OCI-LY1 (cell line): ENCODE data around the gene COL23A1.

ENCODE experiments used
- H2AFZ ChIP-seq: fragments of 200-600 bp; sonication (generic), shearing (Covaris generic); 2 replicates; pipeline ENCODE4 v1.6.0; 2014; ENCODE audit warnings: antibody characterized with exemption, mild to moderate bottlenecking, low read length
- H3F3A ChIP-seq: fragments of 200-600 bp; sonication (generic), shearing (Covaris generic); 2 replicates; pipeline ENCODE4 v1.6.0; 2014; ENCODE audit warnings: mild to moderate bottlenecking, antibody characterized with exemption, low read length, moderate library complexity; ENCODE audit not compliant: insufficient read depth
- H3K27ac ChIP-seq: fragments of 200-600 bp; sonication (generic); 2 replicates; pipeline ENCODE4 v1.5.1; 2014; ENCODE audit warnings: low read length, mixed run types, mild to moderate bottlenecking, low read depth; ENCODE audit not compliant: poor library complexity, severe bottlenecking
- H3K27me3 ChIP-seq: fragments of 200-600 bp; sonication (generic); 2 replicates; pipeline ENCODE4 v1.6.0; 2014; ENCODE audit warnings: antibody characterized with exemption, mild to moderate bottlenecking, low read length, moderate library complexity; ENCODE audit not compliant: insufficient read depth
- H3K36me3 ChIP-seq: fragments of 200-600 bp; sonication (generic); 2 replicates; pipeline ENCODE4 v1.6.1; 2014; ENCODE audit warnings: mild to moderate bottlenecking, antibody characterized with exemption, low read length, moderate library complexity, mixed read lengths; ENCODE audit not compliant: insufficient read depth
- H3K4me1 ChIP-seq: fragments of 200-600 bp; sonication (generic); 2 replicates; pipeline ENCODE4 v1.5.1; 2014; ENCODE audit warnings: mild to moderate bottlenecking, low read length, moderate library complexity; ENCODE audit not compliant: insufficient read depth, severe bottlenecking
- H3K4me2 ChIP-seq: fragments of 200-600 bp; sonication (generic), shearing (Covaris generic); 2 replicates; pipeline ENCODE4 v1.6.1; 2014; ENCODE audit warnings: low read length
- H3K4me3 ChIP-seq: fragments of 200-600 bp; sonication (generic); 2 replicates; pipeline ENCODE4 v1.5.1; 2014; ENCODE audit warnings: low read length, low read depth, mild to moderate bottlenecking, mixed read lengths; ENCODE audit not compliant: poor library complexity, severe bottlenecking
- H3K79me2 ChIP-seq: fragments of 200-600 bp; shearing (Covaris generic); 2 replicates; pipeline ENCODE4 v1.6.1; 2016; ENCODE audit warnings: mixed run types, low read length, mixed read lengths; ENCODE audit not compliant: insufficient read depth
- H3K9ac ChIP-seq: fragments of 200-600 bp; sonication (generic), shearing (Covaris generic); 2 replicates; pipeline ENCODE4 v1.6.1; 2014; ENCODE audit warnings: mild to moderate bottlenecking, low read length, mixed read lengths
- H3K9me2 ChIP-seq: fragments of 200-600 bp; sonication (generic), shearing (Covaris generic); 2 replicates; pipeline ENCODE4 v1.6.1; 2014; ENCODE audit warnings: low read depth, mild to moderate bottlenecking, low read length, mixed read lengths
- H3K9me3 ChIP-seq: fragments of 200-600 bp; shearing (Covaris generic); 2 replicates; pipeline ENCODE4 v1.6.1; 2014; ENCODE audit warnings: low read length, mixed read lengths
- H4K20me1 ChIP-seq: fragments of 200-600 bp; sonication (generic), shearing (Covaris generic); 2 replicates; pipeline ENCODE4 v1.6.0; 2016; ENCODE audit warnings: mild to moderate bottlenecking, low read length; ENCODE audit not compliant: insufficient read depth
- EZH2 ChIP-seq: fragments of 200-600 bp; sonication (generic), shearing (Covaris generic); IDR thresholded peaks from 2 replicates; pipeline ENCODE4 v1.8.0; 2017; ENCODE audit warnings: borderline replicate concordance, mixed run types, mild to moderate bottlenecking, antibody characterized with exemption, low read length, moderate library complexity, mixed read lengths
- TF ChIP-seq, protein P1 (sequence below): fragments of 200-600 bp; sonication (generic), shearing (Covaris generic); IDR thresholded peaks from 2 replicates; pipeline ENCODE4 v1.5.1; 2017; ENCODE audit warnings: mild to moderate bottlenecking, antibody characterized with exemption, low read length, moderate library complexity, mixed read lengths

COL23A1 gene

DNA sequence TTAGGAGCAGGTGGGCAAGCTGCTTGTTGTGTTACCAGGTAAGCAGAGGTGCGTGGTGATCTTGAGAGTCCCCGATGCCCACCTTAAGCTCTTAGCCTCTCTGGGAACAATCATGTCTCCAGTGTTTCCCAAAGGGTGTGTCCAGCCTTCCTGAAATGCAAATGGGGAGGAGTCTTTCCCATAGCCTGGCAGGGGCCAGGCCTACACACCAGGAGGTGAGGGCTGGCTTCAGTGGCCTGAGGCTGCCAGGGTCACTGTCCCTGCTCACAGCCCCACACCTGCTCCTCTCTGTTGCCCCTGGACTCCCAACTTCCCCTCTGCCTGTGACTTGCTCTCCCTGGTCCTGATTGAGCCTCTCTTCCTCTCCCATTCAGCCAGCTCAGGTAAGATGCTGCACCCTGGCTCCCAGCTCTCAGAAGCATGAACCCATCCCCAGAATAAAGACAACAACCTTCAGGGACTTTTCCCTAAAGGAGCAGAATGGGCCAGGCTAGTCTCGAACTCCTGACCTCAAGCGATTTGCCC, 291.8 kb downstream of the COL23A1 start:
- H3K4me2 ChIP-seq = no peak overlapping the region
- no peaks in the 10 kb centered on the region for H3K9me3 ChIP-seq
- H3K79me2 ChIP-seq = no peaks in the 10 kb centered on the region
- H3K27ac ChIP-seq = no peak overlapping the region
- no peak overlapping the region for H2AFZ ChIP-seq
- no peak overlapping the region for H3K9ac ChIP-seq
- no peak overlapping the region for H3K4me3 ChIP-seq
- TF ChIP-seq, protein P1, sequence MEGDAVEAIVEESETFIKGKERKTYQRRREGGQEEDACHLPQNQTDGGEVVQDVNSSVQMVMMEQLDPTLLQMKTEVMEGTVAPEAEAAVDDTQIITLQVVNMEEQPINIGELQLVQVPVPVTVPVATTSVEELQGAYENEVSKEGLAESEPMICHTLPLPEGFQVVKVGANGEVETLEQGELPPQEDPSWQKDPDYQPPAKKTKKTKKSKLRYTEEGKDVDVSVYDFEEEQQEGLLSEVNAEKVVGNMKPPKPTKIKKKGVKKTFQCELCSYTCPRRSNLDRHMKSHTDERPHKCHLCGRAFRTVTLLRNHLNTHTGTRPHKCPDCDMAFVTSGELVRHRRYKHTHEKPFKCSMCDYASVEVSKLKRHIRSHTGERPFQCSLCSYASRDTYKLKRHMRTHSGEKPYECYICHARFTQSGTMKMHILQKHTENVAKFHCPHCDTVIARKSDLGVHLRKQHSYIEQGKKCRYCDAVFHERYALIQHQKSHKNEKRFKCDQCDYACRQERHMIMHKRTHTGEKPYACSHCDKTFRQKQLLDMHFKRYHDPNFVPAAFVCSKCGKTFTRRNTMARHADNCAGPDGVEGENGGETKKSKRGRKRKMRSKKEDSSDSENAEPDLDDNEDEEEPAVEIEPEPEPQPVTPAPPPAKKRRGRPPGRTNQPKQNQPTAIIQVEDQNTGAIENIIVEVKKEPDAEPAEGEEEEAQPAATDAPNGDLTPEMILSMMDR = no peak
- no peaks in the 10 kb centered on the region for H4K20me1 ChIP-seq
- H3K9me2 ChIP-seq = no peaks in the 10 kb centered on the region
- peaks cover 4% of the 10 kb centered on the region; the same call in 1 of the 2 replicates for H3K27me3 ChIP-seq
- no peaks in the 10 kb centered on the region for H3F3A ChIP-seq
- no peaks in the 10 kb centered on the region for H3K36me3 ChIP-seq
- H3K4me1 ChIP-seq = no peaks in the 10 kb centered on the region

DNA sequence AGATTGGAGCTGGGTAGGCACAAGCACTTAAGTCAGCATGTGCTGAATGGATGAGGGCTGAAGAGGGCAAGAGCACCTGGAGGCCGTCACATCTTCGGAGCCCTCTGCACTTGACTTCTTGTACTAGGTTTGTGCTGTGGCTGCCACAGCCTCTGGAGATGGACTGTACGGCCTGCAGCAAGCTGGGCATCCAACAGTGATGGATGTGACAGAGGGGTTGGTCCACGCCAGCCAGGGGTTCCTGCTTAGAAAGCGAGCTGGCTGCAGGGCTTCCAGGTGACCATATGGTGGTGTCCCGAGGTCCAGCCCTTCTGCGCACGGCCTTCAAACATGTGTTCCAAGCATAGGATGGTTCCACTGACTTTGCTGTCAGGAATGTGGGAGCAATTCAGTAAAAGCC, 292.4 kb downstream of the COL23A1 start:
- Histone ChIP-seq H3K9me2 (no peaks in the 10 kb centered on the region), H3K9me3 (no peaks in the 10 kb centered on the region), H3K9ac (no peak overlapping the region), H3K79me2 (no peaks in the 10 kb centered on the region), H3F3A (no peaks in the 10 kb centered on the region), H3K27ac (no peak overlapping the region), H3K4me1 (no peaks in the 10 kb centered on the region), H3K4me3 (no peak overlapping the region), H3K27me3 (peaks cover 4% of the 10 kb centered on the region; the same call in 1 of the 2 replicates), H4K20me1 (no peaks in the 10 kb centered on the region), H3K36me3 (no peaks in the 10 kb centered on the region), H3K4me2 (no peak overlapping the region), H2AFZ (no peak overlapping the region)
- TF ChIP-seq, protein P1 = no peak
- no peak for TF ChIP-seq EZH2

DNA sequence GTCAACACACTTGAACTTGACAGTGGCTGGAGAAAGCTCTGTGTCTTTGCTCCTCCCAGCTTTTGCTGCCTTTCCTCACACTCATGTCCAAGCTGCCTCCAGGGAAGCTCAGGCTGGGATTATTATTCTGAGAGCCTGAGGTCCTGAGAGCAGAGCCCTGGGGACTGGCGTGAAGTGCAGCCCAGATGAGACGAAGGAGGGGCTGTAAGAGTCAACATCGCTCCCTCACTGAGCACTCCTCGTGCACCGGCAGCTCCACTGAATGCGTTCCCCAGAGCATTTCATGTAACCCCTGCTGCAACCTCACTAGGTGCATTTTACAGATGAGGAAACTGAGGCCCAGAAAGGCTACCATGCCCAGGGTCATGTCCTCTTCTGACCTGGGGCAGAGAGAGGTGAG, 294.1 kb downstream of the COL23A1 start:
- no peak for TF ChIP-seq EZH2
- TF ChIP-seq, protein P1 = no peak
- Histone ChIP-seq H2AFZ (no peak overlapping the region), H3F3A (no peaks in the 10 kb centered on the region), H3K4me3 (no peak overlapping the region), H4K20me1 (no peaks in the 10 kb centered on the region), H3K4me2 (no peak overlapping the region), H3K27me3 (peaks cover 4% of the 10 kb centered on the region; the same call in 1 of the 2 replicates), H3K79me2 (no peaks in the 10 kb centered on the region), H3K9ac (no peak overlapping the region), H3K27ac (no peak overlapping the region), H3K4me1 (no peaks in the 10 kb centered on the region), H3K9me2 (no peaks in the 10 kb centered on the region), H3K9me3 (no peaks in the 10 kb centered on the region), H3K36me3 (no peaks in the 10 kb centered on the region)
